Activated CD4-positive, alpha-beta T cell treated with anti-CD3 and anti-CD28 coated beads for 4 hours (primary cell): ENCODE measurements around the gene OR10G3.
A peak's percentile ranks its signal among the peaks of the same experiment; 100 is the strongest.
"Not testable (repeated sequence)": the region's sequence is repeated elsewhere in the genome, so short reads cannot be mapped to it uniquely, and the experiment has no call there.

Source experiments
- DNase-seq, 2 donors: peaks; one replicate each; pipeline ENCODE4 v3.0.0-alpha.2; 2020

OR10G3 gene

GRCh38 chr14:21579976-21580375, at the start of gene OR10G3:
OR10G3 (minus strand) TSS chr14:21580076; CDS start chr14:21570744, 9,332 bp downstream.
- DNase-seq, result no peak

DNA sequence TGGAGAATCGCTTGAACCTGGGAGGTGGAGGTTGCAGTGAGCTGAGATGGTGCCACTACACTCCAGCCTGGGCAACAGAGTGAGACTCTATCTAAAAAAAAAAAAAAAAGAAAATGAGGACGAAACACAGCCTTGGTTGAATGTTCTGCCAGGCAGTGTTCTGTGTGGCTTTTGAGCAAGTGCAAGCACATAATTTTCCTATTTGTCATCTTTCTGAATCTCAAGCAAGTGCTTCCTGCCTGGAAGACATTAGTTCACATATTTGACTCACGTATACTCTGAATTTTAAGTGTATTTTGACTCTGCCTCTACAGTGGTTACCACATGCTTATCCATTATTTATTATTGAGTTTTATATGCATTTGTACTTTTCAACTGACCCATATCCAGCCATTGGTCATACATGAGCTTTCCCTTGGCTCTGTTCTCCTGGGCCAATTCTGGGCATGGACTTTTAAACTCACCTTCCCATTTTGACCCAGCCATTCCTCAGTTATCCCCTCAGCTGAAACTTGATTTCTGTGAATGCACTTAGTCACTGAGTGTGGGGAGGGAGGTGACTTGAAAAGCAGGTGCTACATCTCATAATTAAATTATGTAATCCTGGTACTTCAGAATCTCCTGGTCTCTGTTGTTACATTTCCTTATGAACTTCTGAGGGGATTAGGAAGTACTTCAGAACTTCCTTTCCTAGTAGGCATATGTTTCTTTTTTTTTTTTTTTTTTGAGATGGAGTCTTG, 46.8 kb upstream of the OR10G3 start:
- DNase-seq, result no peak

- DNase-seq, result no peak
Observed at GRCh38 chr14:21617614-21618013, 37.7 kb upstream of the OR10G3 start.

DNA sequence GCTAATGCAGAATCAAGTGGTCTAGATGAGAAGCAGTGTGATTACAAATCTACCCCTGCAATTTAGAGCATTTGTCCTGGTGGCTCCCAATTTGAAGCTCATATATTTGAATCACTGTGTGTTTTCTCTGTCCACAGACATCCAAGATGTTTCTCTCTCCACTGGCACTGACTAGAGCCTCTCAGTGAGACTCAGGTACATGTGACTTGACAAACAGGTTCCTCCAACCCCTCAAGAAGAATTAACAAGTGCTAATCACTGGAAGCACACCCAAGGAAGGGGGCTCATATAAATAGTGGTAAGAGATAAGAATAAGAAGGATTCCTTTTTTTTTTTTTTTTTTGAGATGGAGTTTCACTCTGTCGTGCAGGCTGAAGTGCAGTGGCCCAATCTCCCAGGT, 34.4 kb upstream of the OR10G3 start:
- no peak for DNase-seq

DNA sequence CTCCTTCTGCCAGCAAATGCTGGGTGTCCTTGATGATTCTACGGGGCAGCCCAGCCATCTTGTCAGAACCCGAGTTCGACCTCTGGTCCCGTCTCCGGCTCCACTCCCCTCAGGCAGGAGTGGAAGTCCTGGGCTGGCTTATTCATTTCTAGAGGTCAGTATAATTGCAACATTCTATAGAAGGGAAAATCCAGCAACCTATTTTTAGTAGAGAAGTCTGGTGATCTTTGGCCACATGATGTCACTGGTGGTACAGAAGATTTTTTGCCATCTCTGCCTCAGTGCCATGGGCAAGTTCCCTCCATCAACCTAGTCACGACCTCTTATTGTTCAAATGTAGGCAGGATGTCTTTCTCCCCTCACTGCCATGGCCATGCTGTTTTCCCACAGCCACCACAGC, 32.4 kb upstream of the OR10G3 start:
- no peak for DNase-seq

GRCh38 chr14:21602181-21602580, 22.3 kb upstream of the OR10G3 start:
- DNase-seq, result not testable (repeated sequence)

GRCh38 chr14:21589317-21589716, 9.4 kb upstream of the OR10G3 start:
- DNase-seq, result no peak

GRCh38 chr14:21575661-21576060, 4.2 kb downstream of the OR10G3 start:
- no peak for DNase-seq

DNA sequence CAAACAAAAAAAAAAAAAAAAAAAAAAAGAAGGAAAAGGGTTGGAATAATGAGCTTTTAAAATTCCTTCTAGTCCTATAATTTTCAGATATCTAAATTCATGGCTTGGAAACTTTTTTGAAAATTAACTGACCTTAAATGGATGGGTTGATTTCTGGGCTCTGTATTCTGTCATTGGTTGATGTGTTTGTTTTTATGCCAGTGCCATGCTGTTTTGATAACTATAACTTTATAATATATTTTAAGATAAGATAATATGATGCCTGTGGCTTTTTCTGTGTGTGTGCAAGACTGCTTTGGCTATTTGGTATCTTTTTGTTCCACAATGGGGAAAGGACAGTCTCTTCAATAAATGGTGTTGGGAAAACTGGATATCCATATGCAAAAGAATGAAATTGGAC, 7.3 kb downstream of the OR10G3 start:
- no peak for DNase-seq

DNA sequence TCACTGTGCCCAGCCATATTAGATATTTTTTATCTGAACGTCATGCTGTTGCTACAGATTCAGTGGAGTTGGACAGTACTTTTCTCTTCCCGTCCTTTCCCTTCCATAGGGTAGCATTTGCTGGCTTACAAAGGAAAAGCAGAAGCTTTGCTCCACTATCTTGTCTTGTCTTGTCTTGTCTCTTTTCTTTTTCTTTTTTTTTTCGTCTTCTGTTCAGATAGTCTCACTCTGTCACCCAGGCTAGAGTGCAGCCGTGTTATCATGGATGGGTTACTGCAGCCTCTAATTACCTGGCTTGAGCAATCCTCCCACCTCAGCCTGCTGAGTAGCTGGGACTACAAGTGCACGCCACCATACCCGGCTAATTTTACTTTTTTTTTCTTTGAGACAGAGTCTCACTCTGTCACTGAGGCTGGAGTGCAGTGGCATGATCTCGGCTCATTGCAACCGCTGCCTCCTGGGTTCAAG, 21.1 kb downstream of the OR10G3 start:
- no peak for DNase-seq

DNA sequence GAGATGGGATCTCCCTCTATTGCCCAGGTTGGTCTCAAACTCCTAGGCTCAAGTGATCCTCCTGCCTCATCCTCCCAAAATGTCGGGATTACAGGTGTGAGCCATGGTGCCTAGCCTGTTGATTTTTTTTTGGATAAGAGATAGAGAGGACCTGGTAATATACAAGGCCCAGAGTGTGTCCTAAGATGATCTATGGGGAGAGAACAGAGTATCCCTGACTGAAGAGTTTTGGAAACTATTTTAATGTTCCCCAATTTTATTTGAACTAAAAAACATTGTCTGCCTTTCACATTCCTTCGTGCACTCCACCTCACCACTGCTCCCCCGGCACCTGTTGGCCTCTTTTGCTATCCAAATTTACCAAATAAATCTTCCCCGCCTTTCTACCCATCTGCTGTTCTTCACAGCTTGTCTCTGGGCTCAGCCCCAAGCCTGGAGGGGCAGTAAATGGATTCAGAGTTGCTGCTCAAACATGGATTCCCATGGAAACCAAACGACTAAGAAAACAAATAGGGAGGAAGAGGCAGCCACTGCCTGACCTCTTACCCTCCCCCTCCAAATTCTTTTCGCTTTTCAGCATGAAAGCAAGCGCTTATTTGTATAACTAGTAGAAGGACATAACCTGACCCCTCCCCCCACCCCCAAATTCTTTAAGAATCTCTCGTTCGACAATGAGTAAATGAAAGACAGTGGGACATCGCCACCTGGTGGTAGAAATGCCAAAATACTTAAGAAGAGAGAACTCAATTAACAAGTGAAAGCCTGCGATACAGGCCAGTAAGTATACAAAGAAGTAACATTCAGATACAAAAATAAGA, 22.6 kb downstream of the OR10G3 start:
- DNase-seq, result peak; percentile 71 to 83

GRCh38 chr14:21556378-21557083, 23.3 kb downstream of the OR10G3 start:
- no peak for DNase-seq

DNA sequence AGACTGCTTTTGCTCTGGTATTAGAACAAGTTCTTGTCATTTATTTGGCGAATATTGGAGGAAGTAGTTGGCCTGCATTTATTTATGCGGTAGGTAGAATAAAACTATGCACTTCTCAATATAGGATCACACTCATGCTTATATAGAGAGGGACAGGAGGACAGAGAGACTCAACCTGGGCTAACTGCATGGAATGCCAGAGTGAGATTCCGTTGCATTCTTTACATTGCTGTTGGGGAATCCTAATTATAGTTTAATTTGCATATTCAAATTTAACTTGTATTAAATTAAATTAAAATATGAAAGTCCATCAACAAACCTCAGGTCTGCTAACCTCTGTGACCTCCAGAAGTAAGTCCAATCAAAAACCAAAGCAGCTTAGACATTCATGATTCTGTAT, 26.6 kb downstream of the OR10G3 start:
- DNase-seq, result no peak

GRCh38 chr14:21544588-21544987, 35.3 kb downstream of the OR10G3 start:
- DNase-seq, result not testable (repeated sequence)

GRCh38 chr14:21543963-21544362, 35.9 kb downstream of the OR10G3 start:
- no peak for DNase-seq

- no peak for DNase-seq
Observed at GRCh38 chr14:21543521-21543960, 36.3 kb downstream of the OR10G3 start.

- no peak for DNase-seq
Observed at GRCh38 chr14:21541413-21542074, 38.3 kb downstream of the OR10G3 start.

DNA sequence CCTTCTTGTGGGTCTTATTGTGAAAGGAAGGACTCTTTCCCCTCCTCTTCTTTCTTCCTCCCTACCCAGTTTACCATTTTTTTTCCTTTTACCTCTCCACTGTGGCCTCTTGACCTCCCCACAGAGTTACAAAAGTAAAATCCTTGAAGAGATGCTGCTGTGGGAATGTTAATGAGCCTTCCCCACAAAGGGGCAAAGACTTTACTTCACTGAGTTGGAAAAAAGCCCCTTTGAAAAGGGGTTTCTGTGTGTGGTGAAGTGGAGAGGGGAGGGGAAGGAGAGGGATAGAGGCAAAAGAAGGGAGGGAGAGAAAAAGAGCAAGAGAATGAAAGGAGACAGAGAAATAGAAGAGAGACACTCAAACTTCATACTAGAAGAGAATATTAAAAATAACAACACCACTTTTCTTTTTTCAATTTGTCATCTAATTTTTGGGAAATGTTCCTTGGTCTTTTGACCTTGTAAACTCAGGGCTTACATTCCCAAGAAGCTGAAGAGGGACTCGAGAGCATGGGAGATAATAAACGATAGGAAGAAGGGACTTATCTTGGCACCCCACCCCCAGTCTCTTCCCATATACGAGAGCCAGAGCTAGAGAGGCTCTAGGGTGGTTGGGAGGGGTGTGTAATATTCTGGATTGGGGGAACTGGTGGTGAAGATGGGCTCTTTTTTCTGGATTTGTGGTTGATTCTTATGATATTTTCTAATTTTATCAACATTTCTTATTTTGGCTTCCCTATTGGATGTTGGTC, 40.5 kb downstream of the OR10G3 start:
- no peak for DNase-seq

GRCh38 chr14:21537090-21537424, 42.8 kb downstream of the OR10G3 start:
- DNase-seq, result no peak

- no peak for DNase-seq
Observed at GRCh38 chr14:21536418-21537089, 43.3 kb downstream of the OR10G3 start.

GRCh38 chr14:21535545-21536417, 44.1 kb downstream of the OR10G3 start:
- no peak for DNase-seq
